Tibial nerve (tissue), 4 donors: Measurements from ENCODE around the gene RFX4. TPM values are rescaled to one million over a fixed set of nuclear protein-coding genes. Genes with fewer than 3 reads are reported as not detected.

Experiments used
- DNase-seq, 2 donors: peaks; one replicate each; pipeline ENCODE4 v3.0.0-alpha.2; 2019; ENCODE audit warnings: low spot score in 2 of 2
- H3K27ac ChIP-seq, 4 donors: fragments of 200-600 bp; sonication (generic) in 3 of 4; one replicate each; pipeline ENCODE4 v1.5.1; 2017 to 2019; ENCODE audit warnings: mild to moderate bottlenecking in 1 of 4
- H3K27me3 ChIP-seq, 2 donors: fragments of 200-600 bp; sonication (generic) in 1 of 2; one replicate each; pipeline versions ENCODE4 v1.5.1 to v1.6.0; 2017 to 2019
- H3K36me3 ChIP-seq, 3 donors: fragments of 200-600 bp; sonication (generic); one replicate each; pipeline ENCODE4 v1.5.1; 2018 to 2019
- H3K4me1 ChIP-seq, 4 donors: fragments of 200-600 bp; sonication (generic) in 3 of 4; one replicate each; pipeline ENCODE4 v1.5.1; 2017 to 2019
- H3K4me3 ChIP-seq, 4 donors: fragments of 200-600 bp; sonication (generic) in 3 of 4; one replicate each; pipeline ENCODE4 v1.5.1; 2017 to 2019; ENCODE audit warnings: mild to moderate bottlenecking in 1 of 4, moderate library complexity in 1 of 4
- H3K9me3 ChIP-seq, 4 donors: fragments of 200-600 bp; sonication (generic) in 3 of 4; one replicate each; pipeline ENCODE4 v1.5.1; 2017 to 2019
- EP300 ChIP-seq, 2 donors: sonication (generic); formaldehyde crosslinking; IDR thresholded peaks; one replicate each; pipeline ENCODE4 v1.6.1; 2017; ENCODE audit warnings: antibody characterized with exemption in 2 of 2, mild to moderate bottlenecking in 1 of 2
- POLR2A ChIP-seq, 2 donors: fragments of 450-650 bp; IDR thresholded peaks; one replicate each; pipeline ENCODE4 v1.6.1; 2017; ENCODE audit warnings: antibody characterized with exemption in 2 of 2, mild to moderate bottlenecking in 2 of 2, moderate library complexity in 2 of 2
- whole genome bisulfite sequencing, 2 donors: methylation state at CpG; one replicate each; pipeline ENCODE4 v1.1.5; 2018; 5-methylcytosine and 5-hydroxymethylcytosine counted together
- total RNA-seq, 4 donors: library from RNA; depleted of rRNA; stranded (reverse); fragments of >200 nt; gene quantifications; one replicate each; pipeline ENCODE4 v1.1.0, GENCODE V29; 2016
- TF ChIP-seq, protein P1 (sequence below), 5 experiments: fragments of 200-600 bp in 3 of 5; fragments of 450-650 bp in 2 of 5; sonication (generic) in 3 of 5; IDR thresholded peaks; one replicate each; pipeline ENCODE4 v1.5.1; 2016 to 2019; ENCODE audit warnings: antibody characterized with exemption in 5 of 5, mild to moderate bottlenecking in 3 of 5, moderate library complexity in 2 of 5

Gene RFX4
- total RNA-seq, 4 donors from 2014 or later: not detected

GRCh38 chr12:106710143-106710893, 127.5 kb downstream of the RFX4 start:
- 49 to 50% methylated on average over 10 of the region's 10 CpGs for WGBS, 2 donors
- no peak overlapping the region for H3K4me3 ChIP-seq
- no peak for DNase-seq
- no peak for TF ChIP-seq EP300 (IDR thresholded peaks at IDR 0.05)
- TF ChIP-seq POLR2A (IDR thresholded peaks at IDR 0.05): no peak
- TF ChIP-seq, protein P1, sequence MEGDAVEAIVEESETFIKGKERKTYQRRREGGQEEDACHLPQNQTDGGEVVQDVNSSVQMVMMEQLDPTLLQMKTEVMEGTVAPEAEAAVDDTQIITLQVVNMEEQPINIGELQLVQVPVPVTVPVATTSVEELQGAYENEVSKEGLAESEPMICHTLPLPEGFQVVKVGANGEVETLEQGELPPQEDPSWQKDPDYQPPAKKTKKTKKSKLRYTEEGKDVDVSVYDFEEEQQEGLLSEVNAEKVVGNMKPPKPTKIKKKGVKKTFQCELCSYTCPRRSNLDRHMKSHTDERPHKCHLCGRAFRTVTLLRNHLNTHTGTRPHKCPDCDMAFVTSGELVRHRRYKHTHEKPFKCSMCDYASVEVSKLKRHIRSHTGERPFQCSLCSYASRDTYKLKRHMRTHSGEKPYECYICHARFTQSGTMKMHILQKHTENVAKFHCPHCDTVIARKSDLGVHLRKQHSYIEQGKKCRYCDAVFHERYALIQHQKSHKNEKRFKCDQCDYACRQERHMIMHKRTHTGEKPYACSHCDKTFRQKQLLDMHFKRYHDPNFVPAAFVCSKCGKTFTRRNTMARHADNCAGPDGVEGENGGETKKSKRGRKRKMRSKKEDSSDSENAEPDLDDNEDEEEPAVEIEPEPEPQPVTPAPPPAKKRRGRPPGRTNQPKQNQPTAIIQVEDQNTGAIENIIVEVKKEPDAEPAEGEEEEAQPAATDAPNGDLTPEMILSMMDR (IDR thresholded peaks at IDR 0.05): no peak
- no peaks in the 10 kb centered on the region for H3K36me3 ChIP-seq
- H3K27me3 ChIP-seq: peaks cover 0 to 3% of the 10 kb centered on the region in 2 donors
- no peaks in the 10 kb centered on the region for H3K4me1 ChIP-seq
- H3K9me3 ChIP-seq: no peaks in the 10 kb centered on the region
- no peak overlapping the region for H3K27ac ChIP-seq

DNA sequence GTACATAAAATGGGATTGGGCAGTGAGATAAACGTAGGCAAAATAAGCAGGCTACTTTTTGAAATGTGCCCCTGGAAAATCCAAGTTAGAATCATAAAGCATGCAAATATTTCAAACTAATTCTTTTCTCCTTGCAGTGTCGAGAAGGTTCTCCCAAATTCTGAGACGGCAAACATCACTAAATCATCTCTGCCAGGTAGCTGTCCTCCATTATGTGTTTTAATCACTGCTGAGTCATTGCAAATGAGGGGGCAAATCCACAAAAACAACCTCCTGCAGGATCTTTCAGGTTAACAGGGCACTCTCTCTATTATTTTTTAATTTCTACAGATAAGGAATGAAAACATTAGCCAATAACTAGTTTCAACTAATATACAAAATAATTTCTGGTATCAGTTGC, 128.5 kb downstream of the RFX4 start:
- Histone ChIP-seq H3K4me1 (no peaks in the 10 kb centered on the region), H3K9me3 (no peaks in the 10 kb centered on the region), H3K27me3 (peaks cover 0 to 3% of the 10 kb centered on the region in 2 donors), H3K4me3 (no peak overlapping the region), H3K36me3 (no peaks in the 10 kb centered on the region), H3K27ac (no peak overlapping the region)
- TF ChIP-seq EP300 (IDR thresholded peaks at IDR 0.05) (no peak), POLR2A (IDR thresholded peaks at IDR 0.05) (no peak)
- TF ChIP-seq, protein P1 (IDR thresholded peaks at IDR 0.05): no peak
- DNase-seq: no peak
- WGBS, 2 donors: 78 to 87% methylated on average over 3 of the region's 3 CpGs

- 94% methylated on average over 8 of the region's 8 CpGs for WGBS, 2 donors
- Histone ChIP-seq H3K9me3 (no peaks in the 10 kb centered on the region), H3K4me1 (no peaks in the 10 kb centered on the region), H3K27ac (no peak overlapping the region), H3K4me3 (no peak overlapping the region), H3K27me3 (peaks cover 0 to 3% of the 10 kb centered on the region in 2 donors), H3K36me3 (no peaks in the 10 kb centered on the region)
- TF ChIP-seq EP300 (IDR thresholded peaks at IDR 0.05) (no peak), POLR2A (IDR thresholded peaks at IDR 0.05) (no peak)
- TF ChIP-seq, protein P1 (IDR thresholded peaks at IDR 0.05): no peak
- DNase-seq: no peak
These were observed 130.0 kb downstream of the RFX4 start for GRCh38 chr12:106712768-106713167.

GRCh38 chr12:106714926-106715325, 132.1 kb downstream of the RFX4 start:
- Histone ChIP-seq H3K27ac (no peak overlapping the region), H3K4me3 (no peak overlapping the region), H3K36me3 (no peaks in the 10 kb centered on the region), H3K4me1 (no peaks in the 10 kb centered on the region), H3K9me3 (no peaks in the 10 kb centered on the region), H3K27me3 (peaks cover 0 to 3% of the 10 kb centered on the region in 2 donors)
- 90 to 92% methylated on average over 3 of the region's 3 CpGs for WGBS, 2 donors
- no peak for DNase-seq
- TF ChIP-seq, protein P1 (IDR thresholded peaks at IDR 0.05): no peak
- TF ChIP-seq POLR2A (IDR thresholded peaks at IDR 0.05) (no peak), EP300 (IDR thresholded peaks at IDR 0.05) (no peak)

- Histone ChIP-seq H3K27ac (no peak overlapping the region), H3K9me3 (no peaks in the 10 kb centered on the region), H3K4me1 (no peaks in the 10 kb centered on the region), H3K36me3 (no peaks in the 10 kb centered on the region), H3K27me3 (peaks cover 0 to under 1% of the 10 kb centered on the region in 2 donors), H3K4me3 (no peak overlapping the region)
- no peak for DNase-seq
- TF ChIP-seq POLR2A (IDR thresholded peaks at IDR 0.05): no peak
- no peak for TF ChIP-seq EP300 (IDR thresholded peaks at IDR 0.05)
- TF ChIP-seq, protein P1 (IDR thresholded peaks at IDR 0.05): no peak
- 80 to 90% methylated on average over 4 of the region's 4 CpGs for WGBS, 2 donors
These were observed 132.8 kb downstream of the RFX4 start for GRCh38 chr12:106715582-106715981.
